ENCODE results near the gene ACOX3. TPM values are rescaled to one million over a fixed set of nuclear protein-coding genes. Genes with fewer than 3 reads are reported as not detected.

The ACOX3 gene
- total RNA-seq, 1 donor from 2014 or later, result 44.1 TPM

- peak overlapping the region; percentile 42 for H3K27ac Mint-ChIP-seq (ENCODE audit: unreplicated experiment)
- H3K27me3 Mint-ChIP-seq (ENCODE audit: unreplicated experiment), result peaks cover 1% of the 10 kb centered on the region
- DNase-seq (ENCODE audit: low spot score), result peak; percentile 80
- peak; percentile 85 for TF ChIP-seq CTCF (IDR thresholded peaks at IDR 0.05; ENCODE audit: unreplicated experiment)
- H3K36me3 Mint-ChIP-seq (ENCODE audit: low read depth, unreplicated experiment), result peaks cover 37% of the 10 kb centered on the region
- H3K4me1 Mint-ChIP-seq (ENCODE audit: unreplicated experiment), result peaks cover 3% of the 10 kb centered on the region
- no peak overlapping the region for H3K4me3 Mint-ChIP-seq (ENCODE audit: unreplicated experiment)
- H3K9me3 Mint-ChIP-seq (ENCODE audit: unreplicated experiment), result no peaks in the 10 kb centered on the region
Measured at GRCh38 chr4:8468746-8469535, 28.4 kb upstream of the ACOX3 start.

- Mint-ChIP-seq H3K27ac (ENCODE audit: unreplicated experiment) (no peak overlapping the region), H3K4me1 (ENCODE audit: unreplicated experiment) (peaks cover 3% of the 10 kb centered on the region), H3K27me3 (ENCODE audit: unreplicated experiment) (peaks cover 3% of the 10 kb centered on the region), H3K4me3 (ENCODE audit: unreplicated experiment) (peak overlapping the region; percentile 62), H3K36me3 (ENCODE audit: low read depth, unreplicated experiment) (peaks cover 36% of the 10 kb centered on the region), H3K9me3 (ENCODE audit: unreplicated experiment) (no peaks in the 10 kb centered on the region)
- no peak for DNase-seq (ENCODE audit: low spot score)
- TF ChIP-seq CTCF (IDR thresholded peaks at IDR 0.05; ENCODE audit: unreplicated experiment), result no peak
Measured at GRCh38 chr4:8467016-8467415, 26.5 kb upstream of the ACOX3 start.

- no peak for DNase-seq (ENCODE audit: low spot score)
- Mint-ChIP-seq H3K9me3 (ENCODE audit: unreplicated experiment) (no peaks in the 10 kb centered on the region), H3K27me3 (ENCODE audit: unreplicated experiment) (peaks cover 2% of the 10 kb centered on the region), H3K27ac (ENCODE audit: unreplicated experiment) (no peak overlapping the region), H3K4me3 (ENCODE audit: unreplicated experiment) (no peak overlapping the region), H3K36me3 (ENCODE audit: low read depth, unreplicated experiment) (peaks cover 32% of the 10 kb centered on the region), H3K4me1 (ENCODE audit: unreplicated experiment) (peaks cover 3% of the 10 kb centered on the region)
- TF ChIP-seq CTCF (IDR thresholded peaks at IDR 0.05; ENCODE audit: unreplicated experiment), result no peak
Measured at GRCh38 chr4:8465615-8466611, 25.4 kb upstream of the ACOX3 start.

- Mint-ChIP-seq H3K4me1 (ENCODE audit: unreplicated experiment) (peaks cover 3% of the 10 kb centered on the region), H3K4me3 (ENCODE audit: unreplicated experiment) (no peak overlapping the region), H3K27me3 (ENCODE audit: unreplicated experiment) (peaks cover 2% of the 10 kb centered on the region), H3K9me3 (ENCODE audit: unreplicated experiment) (no peaks in the 10 kb centered on the region), H3K27ac (ENCODE audit: unreplicated experiment) (no peak overlapping the region), H3K36me3 (ENCODE audit: low read depth, unreplicated experiment) (peaks cover 29% of the 10 kb centered on the region)
- DNase-seq (ENCODE audit: low spot score), result no peak
- TF ChIP-seq CTCF (IDR thresholded peaks at IDR 0.05; ENCODE audit: unreplicated experiment), result no peak
Measured at GRCh38 chr4:8464381-8464780, 23.9 kb upstream of the ACOX3 start.
